ENCODE measurements around the gene SBNO2. TPM values are rescaled to one million over a fixed set of nuclear protein-coding genes. Genes with fewer than 3 reads are reported as not detected.

Gene SBNO2
- total RNA-seq, 1 experiment from 2014 or later, result 51.8 TPM

GRCh38 chr19:1183543-1184172, 9.6 kb upstream of the SBNO2 start:
- peaks cover 10% of the 10 kb centered on the region for H3K4me1 ChIP-seq (ENCODE audit: insufficient read depth, low read length, poor library complexity, severe bottlenecking)
- no peaks in the 10 kb centered on the region for H3K36me3 ChIP-seq (ENCODE audit: insufficient read depth, low read length, poor library complexity, severe bottlenecking)
- ChIA-PET CTCF (no interaction called here), POLR2A (ENCODE audit: low non-redundant PET) (no interaction called here)
- DNase-seq (ENCODE audit: low spot score), result no peak
- H3K4me3 ChIP-seq (ENCODE audit: low read depth, low read length, poor library complexity, severe bottlenecking), result no peak overlapping the region
- TF ChIP-seq EZH2 (IDR thresholded peaks at IDR 0.05; ENCODE audit: borderline replicate concordance, low read depth, low read length, poor library complexity, severe bottlenecking) (no peak), CTCF (conservative IDR thresholded peaks at IDR 0.05; ENCODE audit: low read depth, low read length) (no peak)
- no peaks in the 10 kb centered on the region for H3K9me3 ChIP-seq (ENCODE audit: low read depth, low read length, poor library complexity, severe bottlenecking)
- no TSS peak for BruUV-seq (replicated peaks)
- no peak overlapping the region for H3K27ac ChIP-seq (ENCODE audit: low read depth, low read length, poor library complexity, severe bottlenecking)
- no peaks in the 10 kb centered on the region for H3K27me3 ChIP-seq (replicated peaks; ENCODE audit: insufficient read depth, low read depth, low read length, poor library complexity)
- intact Hi-C loops (cut with micrococcal nuclease; ENCODE audit: unreplicated experiment), result no loop called here

GRCh38 chr19:1182727-1183126, 8.7 kb upstream of the SBNO2 start:
- no TSS peak for BruUV-seq (replicated peaks)
- CTCF ChIA-PET, result no interaction called here
- H3K36me3 ChIP-seq (ENCODE audit: insufficient read depth, low read length, poor library complexity, severe bottlenecking), result no peaks in the 10 kb centered on the region
- H3K9me3 ChIP-seq (ENCODE audit: low read depth, low read length, poor library complexity, severe bottlenecking), result no peaks in the 10 kb centered on the region
- no peak for DNase-seq (ENCODE audit: low spot score)
- peaks cover 12% of the 10 kb centered on the region for H3K4me1 ChIP-seq (ENCODE audit: insufficient read depth, low read length, poor library complexity, severe bottlenecking)
- TF ChIP-seq EZH2 (IDR thresholded peaks at IDR 0.05; ENCODE audit: borderline replicate concordance, low read depth, low read length, poor library complexity, severe bottlenecking), result no peak
- TF ChIP-seq CTCF (conservative IDR thresholded peaks at IDR 0.05; ENCODE audit: low read depth, low read length), result no peak
- intact Hi-C loops (cut with micrococcal nuclease; ENCODE audit: unreplicated experiment), result no loop called here
- no peak overlapping the region for H3K4me3 ChIP-seq (ENCODE audit: low read depth, low read length, poor library complexity, severe bottlenecking)
- POLR2A ChIA-PET (ENCODE audit: low non-redundant PET), result no interaction called here
- H3K27me3 ChIP-seq (replicated peaks; ENCODE audit: insufficient read depth, low read depth, low read length, poor library complexity), result no peaks in the 10 kb centered on the region
- no peak overlapping the region for H3K27ac ChIP-seq (ENCODE audit: low read depth, low read length, poor library complexity, severe bottlenecking)

GRCh38 chr19:1182068-1182467, 8.0 kb upstream of the SBNO2 start:
- Histone ChIP-seq H3K4me1 (ENCODE audit: insufficient read depth, low read length, poor library complexity, severe bottlenecking) (peaks cover 18% of the 10 kb centered on the region), H3K36me3 (ENCODE audit: insufficient read depth, low read length, poor library complexity, severe bottlenecking) (no peaks in the 10 kb centered on the region), H3K4me3 (ENCODE audit: low read depth, low read length, poor library complexity, severe bottlenecking) (no peak overlapping the region), H3K27me3 (replicated peaks; ENCODE audit: insufficient read depth, low read depth, low read length, poor library complexity) (no peaks in the 10 kb centered on the region), H3K27ac (ENCODE audit: low read depth, low read length, poor library complexity, severe bottlenecking) (no peak overlapping the region), H3K9me3 (ENCODE audit: low read depth, low read length, poor library complexity, severe bottlenecking) (no peaks in the 10 kb centered on the region)
- no TSS peak for BruUV-seq (replicated peaks)
- CTCF ChIA-PET, result no interaction called here
- TF ChIP-seq CTCF (conservative IDR thresholded peaks at IDR 0.05; ENCODE audit: low read depth, low read length) (no peak), EZH2 (IDR thresholded peaks at IDR 0.05; ENCODE audit: borderline replicate concordance, low read depth, low read length, poor library complexity, severe bottlenecking) (no peak)
- intact Hi-C loops (cut with micrococcal nuclease; ENCODE audit: unreplicated experiment), result no loop called here
- POLR2A ChIA-PET (ENCODE audit: low non-redundant PET), result no interaction called here
- DNase-seq (ENCODE audit: low spot score), result no peak
